ENCODE results near the gene RIN2. TPM values are rescaled to one million over a fixed set of nuclear protein-coding genes. Genes with fewer than 3 reads are reported as not detected.
"Not testable (repeated sequence)": the region's sequence is repeated elsewhere in the genome, so short reads cannot be mapped to it uniquely, and the experiment has no call there.

The RIN2 gene
- total RNA-seq, 1 experiment from 2014 or later, result 36.7 TPM

- Mint-ChIP-seq H3K27ac (ENCODE audit: unreplicated experiment) (no peak overlapping the region), H3K27me3 (ENCODE audit: insufficient read depth, unreplicated experiment) (no peaks in the 10 kb centered on the region), H3K4me1 (ENCODE audit: low read depth, unreplicated experiment) (peaks cover 25% of the 10 kb centered on the region), H3K4me3 (ENCODE audit: unreplicated experiment) (no peak overlapping the region), H3K36me3 (ENCODE audit: insufficient read depth, unreplicated experiment) (no peaks in the 10 kb centered on the region), H3K9me3 (ENCODE audit: unreplicated experiment) (no peaks in the 10 kb centered on the region)
- CTCF ChIA-PET, result no interaction called here
- Histone ChIP-seq H3K4me3 (ENCODE audit: low read depth, low read length) (no peak overlapping the region), H3K9me3 (no peaks in the 10 kb centered on the region), H3K36me3 (ENCODE audit: control insufficient read depth, insufficient read depth, low read length) (no peaks in the 10 kb centered on the region; the same call in 1 of the 2 replicates), H3K27me3 (replicated peaks; ENCODE audit: control insufficient read depth, insufficient read depth, low read length) (no peaks in the 10 kb centered on the region), H3K4me1 (peaks cover 27% of the 10 kb centered on the region)
- DNase-seq, result no peak
- intact Hi-C loops (cut with micrococcal nuclease; ENCODE audit: unreplicated experiment), result no loop called here
- POLR2A ChIA-PET, result no interaction called here
- no peak for TF ChIP-seq CTCF (IDR thresholded peaks at IDR 0.05; ENCODE audit: insufficient read depth in 1 of 2, low read depth in 1 of 2, low read length in 1 of 2, severe bottlenecking in 1 of 2, unreplicated experiment in 1 of 2)
- no TSS peak for BruUV-seq (replicated peaks)
These were observed 41.3 kb downstream of the RIN2 start for GRCh38 chr20:19799325-19799724.

- Mint-ChIP-seq H3K27ac (ENCODE audit: unreplicated experiment) (peak overlapping the region; percentile 14), H3K36me3 (ENCODE audit: insufficient read depth, unreplicated experiment) (no peaks in the 10 kb centered on the region), H3K4me3 (ENCODE audit: unreplicated experiment) (no peak overlapping the region), H3K9me3 (ENCODE audit: unreplicated experiment) (no peaks in the 10 kb centered on the region), H3K4me1 (ENCODE audit: low read depth, unreplicated experiment) (peaks cover 25% of the 10 kb centered on the region), H3K27me3 (ENCODE audit: insufficient read depth, unreplicated experiment) (no peaks in the 10 kb centered on the region)
- Histone ChIP-seq H3K4me3 (ENCODE audit: low read depth, low read length) (no peak overlapping the region), H3K4me1 (peaks cover 27% of the 10 kb centered on the region), H3K27me3 (replicated peaks; ENCODE audit: control insufficient read depth, insufficient read depth, low read length) (no peaks in the 10 kb centered on the region), H3K36me3 (ENCODE audit: control insufficient read depth, insufficient read depth, low read length) (peaks cover 1% of the 10 kb centered on the region; the same call in 1 of the 2 replicates), H3K9me3 (no peaks in the 10 kb centered on the region)
- intact Hi-C loops (cut with micrococcal nuclease; ENCODE audit: unreplicated experiment), result loop anchor here (1.0 kb wide), 3 partner anchors 17 to 114 kb away; no protein-coding TSS in a partner anchor
- TSS peak; percentile 50 for BruUV-seq (replicated peaks)
- no peak for DNase-seq
- no peak for TF ChIP-seq CTCF (IDR thresholded peaks at IDR 0.05; ENCODE audit: insufficient read depth in 1 of 2, low read depth in 1 of 2, low read length in 1 of 2, severe bottlenecking in 1 of 2, unreplicated experiment in 1 of 2)
- ChIA-PET CTCF (interaction anchor here (0.5 to 1.6 kb wide), 10 partner anchors 16 to 162 kb away, joined by 3 to 11 read pairs (median 3); no protein-coding TSS in a partner anchor), POLR2A (interaction anchor here (1.0 kb wide), 1 partner anchor 44 kb away, joined by 8 read pairs; no protein-coding TSS in a partner anchor)
These were observed 44.0 kb downstream of the RIN2 start for GRCh38 chr20:19802099-19802491.

GRCh38 chr20:19802492-19803158, 44.6 kb downstream of the RIN2 start:
- intact Hi-C loops (cut with micrococcal nuclease; ENCODE audit: unreplicated experiment), result loop anchor here (1.0 kb wide), 4 partner anchors 17 to 114 kb away; partner anchors contain the start of gene RIN2
- TF ChIP-seq CTCF (IDR thresholded peaks at IDR 0.05; ENCODE audit: insufficient read depth in 1 of 2, low read depth in 1 of 2, low read length in 1 of 2, severe bottlenecking in 1 of 2, unreplicated experiment in 1 of 2), result peak; percentile 80 to 90
- no peak overlapping the region for H3K4me3 Mint-ChIP-seq (ENCODE audit: unreplicated experiment)
- H3K36me3 ChIP-seq (ENCODE audit: control insufficient read depth, insufficient read depth, low read length), result peaks cover 1% of the 10 kb centered on the region; the same call in 1 of the 2 replicates
- H3K27me3 ChIP-seq (replicated peaks; ENCODE audit: control insufficient read depth, insufficient read depth, low read length), result no peaks in the 10 kb centered on the region
- H3K27me3 Mint-ChIP-seq (ENCODE audit: insufficient read depth, unreplicated experiment), result no peaks in the 10 kb centered on the region
- no peaks in the 10 kb centered on the region for H3K36me3 Mint-ChIP-seq (ENCODE audit: insufficient read depth, unreplicated experiment)
- peaks cover 25% of the 10 kb centered on the region for H3K4me1 Mint-ChIP-seq (ENCODE audit: low read depth, unreplicated experiment)
- peak; percentile 78 to 82 for DNase-seq
- no peaks in the 10 kb centered on the region for H3K9me3 Mint-ChIP-seq (ENCODE audit: unreplicated experiment)
- CTCF ChIA-PET, result interaction anchor here (0.5 to 1.6 kb wide), 10 partner anchors 16 to 162 kb away, joined by 3 to 11 read pairs (median 3); no protein-coding TSS in a partner anchor
- peak overlapping the region; percentile 14 for H3K27ac Mint-ChIP-seq (ENCODE audit: unreplicated experiment)
- peaks cover 27% of the 10 kb centered on the region for H3K4me1 ChIP-seq
- no peaks in the 10 kb centered on the region for H3K9me3 ChIP-seq
- no TSS peak for BruUV-seq (replicated peaks)
- POLR2A ChIA-PET, result interaction anchor here (1.0 kb wide), 1 partner anchor 45 kb away, joined by 8 read pairs; no protein-coding TSS in a partner anchor
- no peak overlapping the region for H3K4me3 ChIP-seq (ENCODE audit: low read depth, low read length)

GRCh38 chr20:19806276-19806675, 48.2 kb downstream of the RIN2 start:
- H3K36me3 ChIP-seq (ENCODE audit: control insufficient read depth, insufficient read depth, low read length); H3K27me3 Mint-ChIP-seq (ENCODE audit: insufficient read depth, unreplicated experiment); H3K27ac Mint-ChIP-seq (ENCODE audit: unreplicated experiment); H3K9me3 ChIP-seq; BruUV-seq (replicated peaks); H3K4me3 Mint-ChIP-seq (ENCODE audit: unreplicated experiment); H3K36me3 Mint-ChIP-seq (ENCODE audit: insufficient read depth, unreplicated experiment); H3K9me3 Mint-ChIP-seq (ENCODE audit: unreplicated experiment); H3K27me3 ChIP-seq (replicated peaks; ENCODE audit: control insufficient read depth, insufficient read depth, low read length); intact Hi-C loops (cut with micrococcal nuclease; ENCODE audit: unreplicated experiment); DNase-seq; H3K4me3 ChIP-seq (ENCODE audit: low read depth, low read length): not testable (repeated sequence)
- CTCF ChIA-PET, result interaction anchor here (0.5 kb wide), 1 partner anchor 21 kb away, joined by 4 read pairs; no protein-coding TSS in a partner anchor
- peaks cover 25% of the 10 kb centered on the region for H3K4me1 Mint-ChIP-seq (ENCODE audit: low read depth, unreplicated experiment)
- POLR2A ChIA-PET, result interaction anchor here (0.5 kb wide), 1 partner anchor 732 kb away, joined by 4 read pairs; no protein-coding TSS in a partner anchor
- peaks cover 23% of the 10 kb centered on the region for H3K4me1 ChIP-seq
